IPS DF 6.9 (cell line): Measurements from ENCODE around the gene MAGED4.

Experiments
- DNase-seq: peaks from one replicate; pipeline ENCODE4 v3.0.0-alpha.2; 2013; ENCODE audit warnings: low read depth, low spot score
- H3K27ac ChIP-seq: one replicate; pipeline ENCODE4 v1.5.1; 2013; ENCODE audit warnings: low read length, control low read depth
- H3K27me3 ChIP-seq: 2 replicates; pipeline ENCODE4 v1.6.1; 2013; ENCODE audit warnings: mild to moderate bottlenecking, low read length; ENCODE audit not compliant: control insufficient read depth, insufficient read depth
- H3K36me3 ChIP-seq: 2 replicates; pipeline ENCODE4 v1.6.1; 2013; ENCODE audit warnings: low read length; ENCODE audit not compliant: control insufficient read depth, insufficient read depth
- H3K4me1 ChIP-seq: 2 replicates; pipeline ENCODE4 v1.6.1; 2013; ENCODE audit warnings: low read length; ENCODE audit not compliant: control insufficient read depth, insufficient read depth
- H3K4me3 ChIP-seq: 2 replicates; pipeline ENCODE4 v1.5.1; 2013; ENCODE audit warnings: mild to moderate bottlenecking, low read length
- H3K9me3 ChIP-seq: 2 replicates; pipeline ENCODE4 v1.6.1; 2013; ENCODE audit warnings: low read length, inconsistent platforms; ENCODE audit not compliant: control insufficient read depth, insufficient read depth
- WGBS: extraction: QIAGEN DNeasy Blood & Tissue Kit; methylation state at CpG from one replicate; pipeline ENCODE4 v1.1.7; 2013; ENCODE audit warnings: mixed read lengths, missing lambda C conversion rate; ENCODE audit not compliant: insufficient read length, insufficient coverage; 5-methylcytosine and 5-hydroxymethylcytosine counted together

Gene MAGED4

DNA sequence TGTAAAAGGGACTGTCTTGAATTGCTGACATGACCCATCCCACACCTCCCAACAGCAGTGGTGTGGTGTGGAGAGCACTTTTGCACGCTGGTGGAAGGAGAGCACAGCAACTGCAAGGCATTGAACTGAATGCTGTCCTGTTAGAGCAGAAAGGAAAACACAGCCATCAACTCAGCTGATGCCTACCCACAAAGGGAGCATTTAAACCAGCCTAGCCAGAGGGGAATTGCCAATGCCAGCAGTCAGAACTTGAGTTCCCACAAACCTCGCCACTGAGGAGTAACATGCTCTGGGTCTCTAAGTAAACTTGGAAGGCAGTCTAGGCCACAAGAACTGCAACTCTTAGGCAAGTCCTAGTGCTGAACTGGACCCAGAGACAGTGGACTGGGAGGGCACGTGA lies 31.9 kb downstream of the MAGED4 start:
- H3K27ac ChIP-seq: no peak overlapping the region
- H3K4me3 ChIP-seq: no peak overlapping the region
- H3K4me1 ChIP-seq: no peaks in the 10 kb centered on the region
- no peaks in the 10 kb centered on the region for H3K36me3 ChIP-seq
- DNase-seq: no peak
- no peaks in the 10 kb centered on the region for H3K27me3 ChIP-seq
- no peaks in the 10 kb centered on the region for H3K9me3 ChIP-seq
- WGBS: no CpG with 5 or more reads among the region's 3 CpGs

DNA sequence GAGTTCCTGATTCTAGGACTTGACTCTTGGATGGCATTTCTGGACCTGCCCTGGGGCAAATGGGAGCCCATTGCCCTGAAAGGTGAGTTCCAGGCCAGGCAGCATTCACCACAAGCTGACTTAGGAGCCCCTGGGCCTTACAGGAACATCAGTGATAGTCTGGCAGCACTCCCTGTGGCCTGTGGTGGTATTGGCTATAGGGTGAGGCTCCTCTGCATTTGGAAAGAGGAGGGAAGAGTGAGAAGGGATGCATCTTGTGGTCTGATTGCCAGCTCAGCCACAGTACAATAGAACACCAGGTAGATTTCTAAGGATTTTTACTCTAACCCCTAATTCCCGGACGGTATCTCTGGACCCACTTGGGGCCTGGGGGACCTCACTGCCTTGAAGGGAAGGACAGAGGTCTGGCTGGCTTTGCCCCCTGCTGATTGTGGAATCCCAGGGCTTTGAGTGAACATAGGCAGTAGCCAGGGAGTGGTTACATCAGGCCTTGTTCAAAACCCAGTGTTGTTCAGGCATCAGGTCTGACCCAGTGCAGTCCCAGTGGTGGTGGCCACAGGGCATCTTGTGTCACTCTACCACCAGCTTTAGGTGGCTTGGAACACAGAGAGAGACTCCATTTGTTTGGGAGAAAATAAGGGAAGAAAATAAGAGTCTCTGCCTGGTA lies 32.9 kb downstream of the MAGED4 start:
- H3K9me3 ChIP-seq: no peaks in the 10 kb centered on the region
- H3K27me3 ChIP-seq: no peaks in the 10 kb centered on the region
- H3K4me1 ChIP-seq: no peaks in the 10 kb centered on the region
- no peak overlapping the region for H3K4me3 ChIP-seq
- WGBS: no CpG with 5 or more reads among the region's 2 CpGs
- no peak for DNase-seq
- no peaks in the 10 kb centered on the region for H3K36me3 ChIP-seq
- H3K27ac ChIP-seq: no peak overlapping the region

- DNase-seq: no peak
- Histone ChIP-seq H3K27me3 (no peaks in the 10 kb centered on the region), H3K27ac (no peak overlapping the region), H3K4me1 (no peaks in the 10 kb centered on the region), H3K9me3 (no peaks in the 10 kb centered on the region), H3K36me3 (no peaks in the 10 kb centered on the region), H3K4me3 (no peak overlapping the region)
Measured at GRCh38 chrX:52220936-52221335, 36.2 kb downstream of the MAGED4 start.
